Brain microvascular endothelial cell (primary cell): Measurements from ENCODE around the gene LMF1.

Source experiments
- DNase-seq: peaks from one replicate; pipeline ENCODE4 v3.0.0-alpha.2; 2020
- H3K27ac ChIP-seq: fragments of 250-450 bp; sonication (Bioruptor Pico); 2 replicates; pipeline ENCODE4 v1.5.1; 2020; ENCODE audit warnings: mild to moderate bottlenecking, moderate library complexity
- H3K27me3 ChIP-seq: fragments of 250-450 bp; sonication (Bioruptor Pico); replicated peaks from 2 replicates; pipeline ENCODE4 v1.5.1; 2020; ENCODE audit warnings: mild to moderate bottlenecking
- H3K36me3 ChIP-seq: fragments of 250-450 bp; sonication (Bioruptor Pico); replicated peaks from 2 replicates; pipeline ENCODE4 v1.5.1; 2020; ENCODE audit warnings: mild to moderate bottlenecking
- H3K4me3 ChIP-seq: 2 replicates; pipeline ENCODE4 v1.5.1; 2011; ENCODE audit warnings: low read depth, mild to moderate bottlenecking, control low read depth, low read length, moderate library complexity
- CTCF ChIP-seq: IDR thresholded peaks from 2 replicates; pipeline ENCODE4 v1.5.1; 2011; ENCODE audit warnings: low read depth, mild to moderate bottlenecking, moderate library complexity, low read length, control low read depth, inconsistent platforms; ENCODE audit errors: missing control alignments
- in situ Hi-C: cut with HindIII; loops from 2 replicates; pipeline ENCODE4 v1.10.0; 2017; ENCODE audit warnings: low sequenced_read_pairs, low pct_ligation_motif_present

LMF1 gene

GRCh38 chr16:976389-976931 lies 5.7 kb upstream of the LMF1 start:
- in situ Hi-C loops = loop anchor here (5.0 to 25.0 kb wide), 3 partner anchors 61 to 264 kb away; partner anchors contain the start of genes ANTKMT, FBXL16 and METRN
- Histone ChIP-seq H3K4me3 (no peak overlapping the region), H3K27ac (no peak overlapping the region), H3K27me3 (peaks cover 23% of the 10 kb centered on the region), H3K36me3 (no peaks in the 10 kb centered on the region)
- TF ChIP-seq CTCF = no peak
- no peak for DNase-seq

GRCh38 chr16:975291-975690 lies 4.5 kb upstream of the LMF1 start:
- Histone ChIP-seq H3K36me3 (no peaks in the 10 kb centered on the region), H3K27me3 (peaks cover 12% of the 10 kb centered on the region), H3K4me3 (no peak overlapping the region), H3K27ac (no peak overlapping the region)
- in situ Hi-C loops = loop anchor here (5.0 to 25.0 kb wide), 3 partner anchors 62 to 263 kb away; partner anchors contain the start of genes ANTKMT, FBXL16 and METRN
- no peak for TF ChIP-seq CTCF
- DNase-seq = no peak

- in situ Hi-C loops = loop anchor here (5.0 to 25.0 kb wide), 3 partner anchors 63 to 262 kb away; partner anchors contain the start of genes ANTKMT, FBXL16 and METRN
- H3K27me3 ChIP-seq = peaks cover 7% of the 10 kb centered on the region
- DNase-seq = no peak
- no peak overlapping the region for H3K27ac ChIP-seq
- no peak for TF ChIP-seq CTCF
- H3K36me3 ChIP-seq = no peaks in the 10 kb centered on the region
- no peak overlapping the region for H3K4me3 ChIP-seq
Observed at GRCh38 chr16:974611-975261, 4.0 kb upstream of the LMF1 start.

- peaks cover 5% of the 10 kb centered on the region for H3K27me3 ChIP-seq
- in situ Hi-C loops = no loop called here
- DNase-seq = no peak
- no peaks in the 10 kb centered on the region for H3K36me3 ChIP-seq
- H3K4me3 ChIP-seq = no peak overlapping the region
- no peak for TF ChIP-seq CTCF
- no peak overlapping the region for H3K27ac ChIP-seq
Observed at GRCh38 chr16:974001-974601, 3.3 kb upstream of the LMF1 start.

- TF ChIP-seq CTCF = no peak
- H3K36me3 ChIP-seq = no peaks in the 10 kb centered on the region
- H3K4me3 ChIP-seq = no peak overlapping the region
- peaks cover 5% of the 10 kb centered on the region for H3K27me3 ChIP-seq
- in situ Hi-C loops = no loop called here
- H3K27ac ChIP-seq = no peak overlapping the region
- DNase-seq = no peak
Observed at GRCh38 chr16:973366-973765, 2.6 kb upstream of the LMF1 start.
